Adipose tissue (tissue), 3 donors: ENCODE results near the gene ANXA11. TPM values are rescaled to one million over a fixed set of nuclear protein-coding genes. Genes with fewer than 3 reads are reported as not detected.
"Not testable (repeated sequence)": the region's sequence is repeated elsewhere in the genome, so short reads cannot be mapped to it uniquely, and the experiment has no call there.

Experiments
- H3K27ac ChIP-seq: one replicate; pipeline ENCODE4 v1.5.1; 2013; ENCODE audit warnings: low read depth, low read length
- WGBS, 3 donors: extraction: QIAGEN DNeasy Blood & Tissue Kit; methylation state at CpG; one replicate each; pipeline ENCODE4 v1.1.7; 2013; 5-methylcytosine and 5-hydroxymethylcytosine counted together
- polyA plus RNA-seq, 3 donors: library from polyadenylated mRNA; stranded (reverse); fragments of 200-250 nt; gene quantifications; one replicate each; pipeline ENCODE4 v1.2.3, GENCODE V29; 2013
- donor health status: healthy with polysubstance abuse.
- donor health status: Bipolar disorder and iron deficiency.
- donor health status: healthy.

ANXA11 gene
- polyA plus RNA-seq, 3 donors: 64.4 to 125 (median 117) TPM

DNA sequence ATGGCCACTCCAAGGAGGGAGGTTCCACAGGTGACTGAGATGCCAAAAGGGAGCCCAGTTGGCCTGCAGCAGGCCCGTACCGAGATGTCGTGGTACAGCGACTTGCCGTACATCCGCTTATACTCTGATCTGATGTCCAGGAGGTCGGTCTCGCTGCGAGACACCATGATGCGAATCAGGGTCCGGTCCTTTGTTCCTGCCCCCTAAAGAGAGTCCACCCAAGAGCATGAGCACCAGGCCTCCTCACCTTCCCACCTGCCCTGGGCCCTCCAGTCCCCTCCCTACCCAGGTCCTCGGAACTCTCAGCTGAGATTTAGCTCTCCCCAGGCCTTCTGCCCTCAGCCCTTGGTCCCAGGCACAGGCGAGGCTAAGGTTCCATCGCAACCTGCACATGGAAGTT lies 47.8 kb downstream of the ANXA11 start:
- WGBS, 3 donors: 97 to 99% (median 98%) methylated on average over 12 to 14 of the region's 14 CpGs
- H3K27ac ChIP-seq: no peak overlapping the region

DNA sequence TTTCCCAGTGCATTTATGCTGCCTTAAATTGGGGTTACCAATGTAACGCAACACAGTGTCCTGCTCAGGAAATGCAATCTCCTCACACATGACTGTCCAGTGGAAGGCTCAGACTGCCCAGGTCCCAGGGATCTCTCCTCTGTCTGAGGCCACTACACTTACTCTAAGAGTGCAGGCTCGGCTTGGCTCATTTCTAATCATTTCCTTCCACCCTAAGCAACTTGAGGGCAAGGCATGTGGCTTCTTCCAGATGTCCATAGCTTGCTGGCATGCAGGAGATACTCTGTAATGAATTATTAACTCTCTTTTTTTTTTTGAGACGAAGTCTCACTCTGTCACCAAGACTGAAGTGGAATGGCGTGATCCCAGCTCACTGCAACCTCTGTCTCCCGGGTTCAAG lies 49.1 kb downstream of the ANXA11 start:
- 84 to 87% (median 85%) methylated on average over 5 of the region's 5 CpGs for WGBS, 3 donors
- no peak overlapping the region for H3K27ac ChIP-seq

DNA sequence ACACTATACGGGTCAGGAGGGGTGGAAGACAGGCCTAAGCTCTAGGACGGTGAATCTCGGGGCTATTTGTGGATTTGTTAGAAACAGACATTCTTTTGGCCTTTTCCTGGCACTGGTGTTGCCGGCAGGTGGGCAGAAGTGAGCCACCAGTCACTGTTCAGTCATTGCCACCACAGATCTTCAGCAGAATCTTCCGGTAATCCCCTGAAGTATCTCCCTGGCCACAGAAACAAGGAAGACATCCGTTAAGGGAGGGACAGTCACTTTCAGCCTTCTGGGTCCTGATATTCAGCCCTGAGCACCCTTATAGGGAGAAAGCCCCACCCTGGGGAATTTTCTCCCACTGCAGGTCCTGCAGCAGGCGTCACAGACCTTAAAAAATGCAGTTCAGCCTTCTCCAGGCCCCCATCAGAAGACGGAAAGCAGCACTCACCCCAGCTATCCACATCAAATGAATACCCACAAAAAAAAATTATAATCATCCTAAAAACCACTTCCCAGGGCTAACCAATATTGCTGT lies 49.6 kb downstream of the ANXA11 start:
- no peak overlapping the region for H3K27ac ChIP-seq
- 87 to 92% (median 91%) methylated on average over 8 of the region's 8 CpGs for WGBS, 3 donors

DNA sequence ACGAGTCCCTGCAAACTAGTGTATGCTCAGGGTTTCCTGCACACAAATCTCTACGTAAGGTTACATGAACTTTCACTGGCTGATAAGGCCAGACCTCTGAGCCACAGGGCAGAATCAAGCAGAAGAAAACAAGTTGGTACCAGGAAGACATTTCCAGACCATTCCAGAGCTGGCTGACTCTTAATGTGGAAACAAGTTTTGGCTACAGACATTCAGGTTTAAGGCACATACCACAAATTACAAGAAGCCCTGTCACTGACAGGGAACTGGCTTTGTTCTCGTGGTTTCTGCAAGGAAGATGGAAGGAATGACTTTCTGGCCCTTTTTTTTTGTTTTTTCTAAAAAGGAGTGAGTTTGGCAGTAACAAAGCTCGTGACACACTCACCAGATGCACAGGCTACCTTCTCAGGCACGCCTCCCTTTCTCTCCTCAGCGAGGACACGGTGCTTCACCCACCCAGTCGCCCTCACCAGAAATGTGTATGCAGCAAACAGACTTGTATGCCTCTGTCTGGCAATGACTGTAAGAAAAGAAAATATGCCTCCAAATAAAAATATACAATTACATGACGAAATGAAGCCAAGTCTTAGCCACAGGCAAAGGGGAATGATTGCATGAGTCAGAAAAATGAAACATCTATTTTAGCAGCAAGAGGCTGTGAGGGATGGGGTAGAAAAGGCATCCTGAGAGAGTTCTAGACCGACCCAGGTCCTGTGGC lies 50.2 kb downstream of the ANXA11 start:
- no peak overlapping the region for H3K27ac ChIP-seq
- WGBS, 3 donors: 59 to 90% (median 80%) methylated on average over 10 of the region's 10 CpGs

DNA sequence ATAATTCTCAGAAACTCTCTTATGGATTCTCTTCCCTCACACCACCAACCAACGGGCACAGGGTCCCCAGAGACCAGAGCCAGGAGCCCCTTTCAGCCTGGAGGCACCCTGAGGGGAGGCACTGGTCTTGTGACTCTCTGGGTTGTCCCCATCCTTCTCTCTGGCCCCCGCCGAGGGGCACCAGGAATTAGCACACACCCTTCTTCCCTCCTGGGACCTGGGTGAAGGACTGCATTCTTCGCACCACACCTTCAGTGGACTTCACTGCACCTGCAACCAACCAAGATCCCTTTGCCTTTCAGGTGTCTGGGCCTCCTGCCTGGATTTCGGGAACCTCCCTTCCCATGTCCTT lies 50.7 kb downstream of the ANXA11 start:
- WGBS, 3 donors: 80 to 90% (median 89%) methylated on average over 5 of the region's 5 CpGs
- no peak overlapping the region for H3K27ac ChIP-seq

DNA sequence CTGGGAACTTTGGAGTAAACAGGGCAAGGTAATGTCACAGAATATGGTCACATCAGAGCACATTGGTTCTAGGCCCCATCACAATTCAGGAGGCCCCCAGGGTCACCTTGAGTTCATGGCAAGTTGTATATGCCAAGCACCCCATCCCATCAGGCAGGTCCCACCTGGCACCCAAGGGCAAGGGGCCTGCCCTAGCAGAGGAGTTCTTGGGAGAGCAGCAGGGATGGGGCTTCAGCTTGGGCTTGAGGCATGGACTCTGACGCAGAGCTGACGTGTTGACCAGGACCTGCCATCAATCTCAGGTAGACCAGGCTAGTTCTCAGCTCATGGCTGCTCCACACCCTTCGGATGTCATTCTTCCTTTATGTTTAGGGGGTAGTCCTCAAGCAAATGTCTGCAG lies 51.9 kb downstream of the ANXA11 start:
- no peak overlapping the region for H3K27ac ChIP-seq
- WGBS, 3 donors: 76 to 97% (median 83%) methylated on average over 3 of the region's 3 CpGs

DNA sequence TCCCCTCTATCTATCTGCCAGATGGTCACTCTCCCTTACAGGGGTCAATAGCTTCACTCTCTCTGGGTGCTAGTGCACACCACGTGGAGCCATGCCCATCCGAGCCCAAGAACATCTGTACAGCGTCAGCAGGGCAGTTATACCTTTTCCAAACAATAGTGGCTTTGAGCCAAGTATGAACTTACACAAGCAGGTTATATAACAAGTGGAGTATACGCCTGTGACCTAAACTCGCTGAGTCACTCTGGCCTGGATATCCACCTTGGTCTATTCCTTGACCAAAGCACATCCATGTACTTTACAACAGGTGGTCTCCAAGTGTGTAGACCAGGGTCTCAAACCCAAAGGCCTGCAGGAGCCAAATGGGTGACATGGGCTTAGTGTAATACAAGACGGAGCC lies 52.5 kb downstream of the ANXA11 start:
- 83 to 85% (median 84%) methylated on average over 6 of the region's 6 CpGs for WGBS, 3 donors

DNA sequence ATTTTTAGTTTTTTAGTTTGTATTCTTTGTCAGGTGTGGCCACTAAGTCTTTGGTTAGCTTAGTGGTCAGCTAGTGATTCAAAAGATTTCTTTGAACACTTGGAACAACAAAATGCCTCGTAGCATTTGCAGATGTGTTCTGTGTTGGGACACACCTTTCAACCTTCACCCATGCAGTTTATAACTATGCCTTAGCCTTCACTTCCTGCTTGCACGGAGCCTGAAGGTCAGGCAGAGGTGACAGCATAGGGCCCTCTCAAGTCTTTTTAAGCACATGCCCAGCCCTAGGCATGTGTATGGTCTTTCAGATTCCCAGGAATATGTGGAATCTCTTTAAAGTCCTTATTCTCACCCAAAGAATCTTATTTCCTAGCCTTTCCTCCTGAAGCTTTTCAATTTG lies 55.2 kb downstream of the ANXA11 start:
- 73 to 85% (median 79%) methylated on average over 2 of the region's 2 CpGs for WGBS, 3 donors
- H3K27ac ChIP-seq: no peak overlapping the region

More for the DNA sequence above, 52.5 kb downstream of the ANXA11 start:
- no peak overlapping the region for H3K27ac ChIP-seq

DNA sequence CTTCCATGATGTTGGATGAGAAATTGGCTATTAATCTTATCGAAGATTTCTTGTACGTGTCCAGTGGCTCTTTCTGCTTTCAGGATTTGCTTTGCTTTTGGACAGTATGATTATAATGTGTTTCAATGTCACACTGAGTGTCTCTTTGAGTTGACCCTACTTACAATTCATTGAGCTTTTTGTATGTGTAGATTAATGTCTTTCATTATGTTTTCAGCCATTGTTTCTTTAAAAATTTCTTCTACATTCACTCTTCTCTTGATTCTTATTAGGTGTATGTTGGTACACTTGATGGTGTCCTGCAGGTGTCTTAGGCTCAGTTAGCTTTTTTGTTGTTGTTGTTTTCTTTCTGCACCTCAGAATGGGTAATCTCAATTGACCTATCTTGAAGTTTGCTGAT lies 56.2 kb downstream of the ANXA11 start:
- 93 to 98% (median 96%) methylated on average over 2 of the region's 2 CpGs for WGBS, 3 donors
- H3K27ac ChIP-seq: no peak overlapping the region

DNA sequence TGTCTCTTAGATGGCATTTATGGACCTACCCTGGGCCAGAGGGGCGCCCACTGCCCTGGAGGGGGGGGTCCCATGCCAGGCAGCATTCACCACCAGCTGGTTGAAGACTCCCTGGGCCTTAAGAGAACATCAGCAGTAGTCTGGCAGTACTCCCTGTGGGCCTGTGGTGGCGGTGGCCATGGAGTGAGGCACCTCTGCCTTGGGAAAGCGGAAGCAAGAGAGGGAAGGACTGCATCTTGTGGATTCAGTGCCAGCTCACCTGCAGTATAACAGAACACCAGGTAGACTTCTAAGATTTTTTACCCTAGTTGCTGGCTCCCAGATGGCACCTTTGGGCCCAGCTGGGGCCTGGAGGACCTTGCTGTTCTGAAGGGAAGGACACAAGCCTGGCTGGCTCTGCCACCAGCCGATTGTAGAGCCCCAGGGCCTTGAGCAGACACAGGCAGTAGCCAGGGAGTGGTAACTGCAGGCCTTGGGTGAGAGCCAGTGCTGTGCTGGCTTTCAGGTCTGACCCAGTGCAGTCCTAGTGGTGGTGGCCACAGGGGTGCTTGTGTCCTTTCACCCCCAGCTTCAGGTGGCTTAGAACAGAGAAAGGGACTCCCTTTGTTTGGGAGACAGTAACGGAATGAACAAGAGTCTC lies 57.1 kb downstream of the ANXA11 start:
- H3K27ac ChIP-seq: no peak overlapping the region
- WGBS, 3 donors: 75 to 87% (median 85%) methylated on average over 4 to 5 of the region's 5 CpGs

DNA sequence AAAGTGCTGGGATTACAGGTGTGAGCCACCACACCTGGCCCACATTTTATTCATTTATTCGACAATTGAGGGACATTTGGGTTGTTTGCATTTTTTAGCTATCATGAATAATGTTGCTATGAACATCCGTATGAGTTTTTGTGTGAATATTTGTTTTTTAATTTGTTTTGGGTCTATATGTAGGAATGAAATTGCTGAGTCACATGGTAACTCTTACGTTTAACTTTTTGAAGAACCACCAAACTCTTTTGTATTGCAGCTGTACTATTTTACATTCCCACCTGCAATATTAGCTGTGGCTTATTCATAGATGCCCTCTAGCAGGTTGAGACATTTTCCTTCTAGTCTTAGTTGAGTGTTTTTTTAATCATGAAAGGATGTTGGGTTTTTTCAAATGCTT lies 58.4 kb downstream of the ANXA11 start:
- 74 to 76% (median 76%) methylated on average over 3 of the region's 3 CpGs for WGBS, 3 donors
- no peak overlapping the region for H3K27ac ChIP-seq

DNA sequence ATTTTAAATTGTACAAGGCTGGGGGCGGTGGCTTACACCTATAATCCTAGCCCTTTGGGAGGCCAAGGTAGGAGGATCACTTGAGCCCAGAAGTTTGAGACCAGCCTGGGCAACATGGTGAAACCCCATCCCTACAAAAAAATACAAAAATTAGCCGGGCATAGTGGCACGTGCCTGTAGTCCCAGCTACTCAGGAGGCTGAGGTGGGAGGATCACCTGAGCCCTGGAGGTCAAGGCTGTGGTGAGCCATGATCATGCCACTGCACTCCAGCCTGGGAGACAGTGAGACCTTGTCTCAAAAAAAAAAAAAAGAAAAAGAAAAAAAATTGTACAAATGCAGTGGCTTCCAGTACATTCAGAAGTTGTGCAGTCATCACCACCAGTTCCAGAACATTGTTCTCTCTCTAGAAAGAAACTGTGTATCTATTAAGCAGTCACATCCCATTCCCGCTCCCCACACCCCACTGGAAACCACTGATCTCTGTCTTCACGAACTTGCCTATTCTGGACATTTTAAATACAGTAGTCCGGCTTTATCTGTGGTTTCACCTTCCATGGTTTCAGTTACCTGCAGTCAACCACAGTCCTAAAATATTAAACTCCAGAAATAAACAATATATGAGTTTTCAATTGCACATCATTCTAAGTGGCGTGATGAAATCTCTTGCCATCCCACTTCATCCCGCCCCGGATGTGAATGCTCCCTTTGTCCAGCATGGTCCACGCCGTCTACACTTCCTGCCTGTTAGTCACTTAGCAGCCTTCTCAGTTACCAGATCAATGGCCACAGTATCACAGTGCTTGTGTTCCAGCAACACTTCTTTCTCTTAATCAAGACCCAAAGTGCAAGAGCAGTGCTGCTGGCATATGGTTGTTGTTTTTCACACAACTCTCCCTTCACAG lies 59.7 kb downstream of the ANXA11 start:
- H3K27ac ChIP-seq: not testable (repeated sequence)

DNA sequence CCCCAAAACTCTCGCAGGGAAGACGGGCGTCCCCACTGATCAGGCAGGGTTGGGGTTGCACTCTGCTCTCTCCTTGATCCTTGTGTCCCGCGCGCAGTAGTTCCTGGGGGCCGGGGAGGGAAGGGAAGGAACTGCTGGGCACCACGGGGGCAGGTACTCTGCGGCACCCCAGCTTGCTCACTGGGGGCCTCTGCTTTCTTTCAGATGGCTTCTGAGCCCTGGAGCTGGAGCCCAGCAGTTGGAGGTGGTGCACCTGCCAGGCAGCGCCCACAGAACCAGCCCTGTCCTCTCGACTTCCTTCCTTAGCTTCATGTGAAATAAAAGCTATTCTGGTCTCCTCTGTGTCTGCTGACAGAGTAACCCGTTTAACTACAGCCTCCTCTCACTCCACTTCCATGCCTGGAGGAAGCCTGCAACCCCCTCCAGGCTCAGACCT lies 60.6 kb downstream of the ANXA11 start:
- H3K27ac ChIP-seq: no peak overlapping the region
- WGBS, 3 donors: 11 to 16% (median 13%) methylated on average over 12 of the region's 12 CpGs

More for the DNA sequence above, 59.7 kb downstream of the ANXA11 start:
- WGBS, 3 donors: 58 to 71% (median 59%) methylated on average over 11 of the region's 11 CpGs

DNA sequence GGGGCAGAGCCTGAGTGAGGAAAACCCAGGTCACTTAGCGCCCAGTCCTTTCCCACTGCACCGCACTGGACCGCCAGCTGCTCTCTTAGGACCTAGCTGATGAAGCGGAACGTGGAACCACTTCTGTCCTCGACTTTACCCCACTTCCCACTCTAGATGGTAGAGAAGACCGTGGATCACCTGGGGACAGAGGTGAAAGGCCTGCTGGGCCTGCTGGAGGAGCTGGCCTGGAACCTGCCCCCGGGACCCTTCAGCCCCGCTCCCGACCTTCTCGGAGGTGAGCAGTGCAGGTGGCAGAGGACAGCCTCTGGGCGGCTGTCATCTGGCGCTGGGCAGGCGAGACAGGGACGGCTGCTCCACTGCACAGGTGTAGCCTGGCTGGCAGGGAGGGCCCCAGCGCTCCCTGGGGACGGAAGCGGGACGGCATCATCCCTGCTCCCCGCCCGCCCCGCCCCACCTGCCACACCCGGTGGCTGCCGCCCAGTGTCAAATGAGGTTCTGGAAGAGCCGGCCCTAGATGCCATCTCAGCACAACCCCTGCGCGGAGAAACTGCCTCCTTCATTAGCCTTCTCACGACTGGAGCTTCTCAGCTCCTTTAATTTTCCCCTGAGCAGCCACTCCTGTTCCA lies 61.2 kb downstream of the ANXA11 start:
- no peak overlapping the region for H3K27ac ChIP-seq
- 9 to 27% (median 27%) methylated on average over 18 to 28 of the region's 28 CpGs for WGBS, 3 donors

DNA sequence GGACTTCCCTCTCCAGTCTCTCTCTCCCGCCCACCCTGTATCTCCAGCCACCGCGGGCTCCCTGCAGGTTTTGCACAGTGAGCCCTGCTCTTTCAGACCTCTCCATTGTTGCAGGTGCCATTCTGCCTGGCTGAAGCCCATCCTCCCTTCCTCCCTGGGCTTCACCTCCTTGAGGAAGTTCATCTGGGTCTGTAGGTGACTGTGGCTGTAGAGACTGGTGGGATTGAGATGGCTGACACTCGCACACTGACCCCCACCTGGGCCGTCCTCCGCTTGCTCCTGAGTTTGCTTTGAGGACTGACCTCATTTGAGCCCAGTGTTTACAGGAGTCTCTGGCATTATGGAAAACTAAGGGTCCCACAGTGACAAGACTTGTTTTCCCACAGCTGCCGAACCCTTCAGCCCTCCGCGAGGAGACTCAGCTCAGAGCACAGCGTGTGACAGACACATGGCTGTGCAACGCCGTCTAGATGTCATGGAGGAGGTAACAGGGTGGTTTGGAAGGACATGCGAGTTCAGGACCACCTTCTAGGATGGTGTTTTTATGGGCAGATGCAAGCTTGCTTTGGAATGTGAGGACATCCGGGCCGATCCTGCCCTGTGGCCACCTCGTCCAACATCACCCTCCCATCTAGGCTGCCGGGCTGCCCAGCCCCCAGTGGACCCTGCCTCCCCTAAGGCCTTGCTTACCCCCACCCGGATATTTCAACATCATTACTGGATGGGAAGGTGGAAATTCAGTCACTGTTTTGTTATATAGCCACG lies 63.5 kb downstream of the ANXA11 start:
- WGBS, 3 donors: 43 to 66% (median 58%) methylated on average over 19 of the region's 19 CpGs
- no peak overlapping the region for H3K27ac ChIP-seq

DNA sequence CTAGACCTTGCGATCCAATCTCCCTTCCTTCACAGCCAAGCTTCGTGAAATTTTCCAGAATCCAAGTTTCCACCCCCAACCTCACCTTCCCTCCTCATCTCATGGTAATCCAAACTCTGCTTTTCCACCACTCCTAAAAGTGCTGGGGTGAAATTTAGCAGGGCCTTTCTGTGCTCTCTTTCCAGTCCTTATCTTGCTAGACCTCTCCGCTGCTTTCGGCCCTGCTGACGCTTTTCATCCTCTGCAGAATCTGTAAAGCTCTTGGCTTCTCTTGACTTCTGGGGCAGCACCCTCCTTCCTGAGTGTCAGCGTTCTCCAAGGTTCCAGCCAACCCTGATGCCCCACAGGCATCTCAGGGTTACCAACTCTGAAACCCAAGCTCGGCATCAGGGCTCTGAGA lies 65.1 kb downstream of the ANXA11 start:
- H3K27ac ChIP-seq: no peak overlapping the region
- 84 to 92% (median 90%) methylated on average over 7 of the region's 7 CpGs for WGBS, 3 donors

DNA sequence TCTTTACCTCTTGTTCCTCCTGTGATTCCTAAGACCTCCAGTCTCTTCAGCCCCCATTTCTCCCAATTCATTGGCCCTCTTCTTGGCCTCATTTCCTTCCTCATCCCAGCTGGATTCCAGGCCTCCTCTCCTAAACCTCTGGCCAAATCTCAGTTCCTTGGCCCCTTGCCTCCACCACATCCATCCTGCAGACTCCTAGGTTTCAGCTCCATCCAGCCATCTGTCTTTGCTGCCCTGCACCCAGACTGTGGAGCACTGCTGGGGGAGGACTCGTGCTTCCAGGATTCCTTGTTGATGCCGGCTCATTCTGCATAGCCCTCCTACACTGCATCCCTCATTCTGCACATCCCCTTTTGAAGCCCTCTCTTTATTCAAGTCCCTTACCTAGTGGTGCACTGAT lies 66.1 kb downstream of the ANXA11 start:
- 61 to 76% (median 69%) methylated on average over 2 of the region's 2 CpGs for WGBS, 3 donors
- no peak overlapping the region for H3K27ac ChIP-seq

DNA sequence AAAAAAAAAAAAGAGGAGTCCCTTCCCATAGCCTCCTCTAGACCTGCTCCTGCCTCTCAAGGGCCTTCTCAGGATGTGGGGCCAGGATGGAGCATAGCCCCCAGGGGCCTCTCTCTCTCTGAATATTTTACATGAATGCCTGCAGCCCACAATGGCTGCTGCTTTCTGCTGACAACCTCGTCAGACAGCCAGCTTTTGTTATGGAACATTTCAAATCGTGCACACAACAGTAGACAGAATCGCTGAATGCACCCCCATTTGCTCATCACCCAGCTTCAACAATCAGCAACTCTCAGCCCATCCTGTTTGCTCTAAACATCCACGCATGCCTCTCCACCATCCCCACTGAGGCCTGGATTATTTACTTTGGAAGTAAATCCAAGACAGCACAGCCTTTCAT lies 67.4 kb downstream of the ANXA11 start:
- H3K27ac ChIP-seq: no peak overlapping the region

More for the DNA sequence above, 67.4 kb downstream of the ANXA11 start:
- 59 to 61% (median 60%) methylated on average over 4 of the region's 4 CpGs for WGBS, 3 donors
